ENCODE results near the gene NLRP2B. TPM values are rescaled to one million over a fixed set of nuclear protein-coding genes. Genes with fewer than 3 reads are reported as not detected.
"Not testable (repeated sequence)": the region's sequence is repeated elsewhere in the genome, so short reads cannot be mapped to it uniquely, and the experiment has no call there.

Gene NLRP2B
- total RNA-seq, 2 experiments from 2014 or later = not detected

DNA sequence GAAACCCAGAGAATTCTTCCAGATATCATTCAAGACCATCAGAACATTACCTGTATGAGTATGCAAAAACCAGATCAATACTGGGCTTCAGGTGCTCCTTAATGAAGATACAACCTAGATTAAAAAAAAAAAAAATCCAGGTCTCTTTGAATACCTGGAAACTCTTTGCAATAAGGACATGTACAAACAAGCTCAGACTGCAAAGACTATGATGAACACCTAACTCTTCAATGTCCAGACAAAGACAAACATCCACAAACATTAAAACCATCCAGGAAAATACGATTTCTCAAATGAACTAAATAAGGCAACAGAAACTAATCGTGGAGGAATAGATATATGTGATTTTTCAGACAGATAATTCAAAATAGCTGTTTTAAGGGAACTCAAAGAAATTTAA lies 38.7 kb downstream of the NLRP2B start:
- no peak for ATAC-seq (ENCODE audit: low read depth)
- Mint-ChIP-seq H3K27me3 (no peaks in the 10 kb centered on the region), H3K4me1 (no peaks in the 10 kb centered on the region), H3K4me3 (no peak overlapping the region), H3K9me3 (peaks cover 2% of the 10 kb centered on the region), H3K36me3 (no peaks in the 10 kb centered on the region), H3K27ac (no peak overlapping the region)
- POLR2A ChIA-PET = no interaction called here
- no peak for DNase-seq

DNA sequence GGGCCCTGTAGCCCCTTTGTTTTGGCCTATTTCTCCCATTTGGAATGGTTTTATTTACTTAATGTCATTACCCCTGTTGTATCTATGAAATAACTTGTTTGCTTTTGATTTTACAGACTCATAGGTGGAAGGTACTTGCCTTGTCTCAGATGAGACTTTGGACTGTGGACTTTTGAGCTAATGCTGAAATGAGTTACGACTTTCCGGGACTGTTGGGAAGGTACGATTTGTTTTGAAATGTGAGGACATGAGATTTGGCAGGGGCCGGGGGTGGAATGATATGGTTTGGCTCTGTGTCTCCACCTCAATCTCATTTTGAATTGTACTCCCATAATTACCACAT lies 39.4 kb downstream of the NLRP2B start:
- H3K4me3 Mint-ChIP-seq = no peak overlapping the region

DNA sequence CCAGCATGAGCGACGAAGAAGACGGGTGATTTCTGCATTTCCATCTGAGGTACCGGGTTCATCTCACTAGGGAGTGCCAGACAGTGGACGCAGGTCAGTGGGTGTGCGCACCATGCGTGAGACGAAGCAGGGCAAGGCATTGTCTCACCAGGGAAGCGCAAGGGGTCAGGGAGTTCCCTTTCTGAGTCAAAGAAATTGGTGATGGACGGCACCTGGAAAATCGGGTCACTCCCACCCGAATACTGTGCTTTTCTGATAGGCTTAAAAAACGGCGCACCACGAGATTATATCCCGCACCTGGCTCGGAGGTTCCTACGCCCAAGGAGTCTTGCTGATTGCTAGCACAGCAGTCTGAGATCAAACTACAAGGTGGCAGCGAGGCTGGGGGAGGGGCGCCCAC lies 50.6 kb downstream of the NLRP2B start:
- H3K9me3 Mint-ChIP-seq = peaks cover 11% of the 10 kb centered on the region
- H3K36me3 Mint-ChIP-seq; H3K27ac Mint-ChIP-seq; ATAC-seq (ENCODE audit: low read depth); H3K27me3 Mint-ChIP-seq; DNase-seq; H3K4me3 Mint-ChIP-seq; POLR2A ChIA-PET; H3K4me1 Mint-ChIP-seq: not testable (repeated sequence)

More for the DNA sequence above, 39.4 kb downstream of the NLRP2B start:
- no peaks in the 10 kb centered on the region for H3K27me3 Mint-ChIP-seq
- peaks cover 2% of the 10 kb centered on the region for H3K9me3 Mint-ChIP-seq
- ATAC-seq (ENCODE audit: low read depth) (no peak), DNase-seq (no peak)
- no peak overlapping the region for H3K27ac Mint-ChIP-seq
- no peaks in the 10 kb centered on the region for H3K36me3 Mint-ChIP-seq
- POLR2A ChIA-PET = no interaction called here
- no peaks in the 10 kb centered on the region for H3K4me1 Mint-ChIP-seq

Other genes with a start within 250 kb of the NLRP2B start
- 1 to 10 TPM; 8.6 to 8.9 TPM for gene ZXDB, start 88.2 kb downstream of the NLRP2B start, total RNA-seq
- gene ZXDA, start 230.2 kb upstream of the NLRP2B start, total RNA-seq = 1 to 10 TPM; 7.5 TPM

Measured in activated naive CD8-positive, alpha-beta T cell treated with anti-CD3 and anti-CD28 coated beads, Interleukin-2, amount 10 ng/mL, durations not matched to agents 7 days and 5 days (primary cell).